Thoracic aorta (tissue), 2 donors: ENCODE results near the gene CHAF1A. TPM values are rescaled to one million over a fixed set of nuclear protein-coding genes. Genes with fewer than 3 reads are reported as not detected.

ENCODE experiments used
- ATAC-seq: fragments of 150-250 bp; one replicate; pipeline ENCODE4 v1.8.0; 2017; ENCODE audit warnings: low read depth; ENCODE audit not compliant: insufficient number of reproducible peaks, low FRiP score
- DNase-seq: peaks from one replicate; pipeline ENCODE4 v3.0.0-alpha.2; 2020; ENCODE audit warnings: low spot score
- H3K27ac ChIP-seq, 2 donors: fragments of 200-600 bp; sonication (generic); 1 replicate in 1 of 2; 2 replicates in 1 of 2; pipeline ENCODE4 v1.5.1; 2016; ENCODE audit warnings: mild to moderate bottlenecking in 2 of 2, moderate library complexity in 2 of 2
- H3K27me3 ChIP-seq: fragments of 200-600 bp; sonication (generic); replicated peaks from 2 replicates; pipeline ENCODE4 v1.6.0; 2016; ENCODE audit warnings: mild to moderate bottlenecking; ENCODE audit not compliant: insufficient read depth
- H3K36me3 ChIP-seq: fragments of 200-600 bp; sonication (generic); one replicate; pipeline ENCODE4 v1.5.1; 2016
- H3K4me1 ChIP-seq, 2 donors: fragments of 200-600 bp; sonication (generic); 1 replicate in 1 of 2; 2 replicates in 1 of 2; pipeline versions ENCODE4 v1.5.1 to v1.6.0; 2016; ENCODE audit warnings: low read depth in 2 of 2, mild to moderate bottlenecking in 1 of 2; ENCODE audit not compliant: control insufficient read depth in 1 of 2
- H3K4me3 ChIP-seq: fragments of 200-600 bp; sonication (generic); 2 replicates; pipeline ENCODE4 v1.5.1; 2016; ENCODE audit warnings: mild to moderate bottlenecking
- H3K9me3 ChIP-seq: fragments of 200-600 bp; sonication (generic); 2 replicates; pipeline ENCODE4 v1.5.1; 2016
- total RNA-seq, 2 donors: library from RNA; depleted of rRNA; stranded (reverse); fragments of >200 nt; gene quantifications; one replicate each; pipeline versions ENCODE4 v1.1.0 to v1.2.3, GENCODE V29; 2016
- TF ChIP-seq, protein P1 (sequence below): fragments of 200-600 bp; sonication (generic); IDR thresholded peaks from one replicate; pipeline ENCODE4 v1.5.1; 2019; ENCODE audit warnings: antibody characterized with exemption

CHAF1A gene
- total RNA-seq, 2 donors from 2014 or later = 3.2 to 5.8 TPM

GRCh38 chr19:4371247-4372164 lies 30.9 kb upstream of the CHAF1A start:
- DNase-seq (no peak), ATAC-seq (no peak)
- Histone ChIP-seq H3K27me3 (no peaks in the 10 kb centered on the region), H3K9me3 (no peaks in the 10 kb centered on the region), H3K27ac (no peak overlapping the region), H3K4me1 (peaks cover 59 to 86% of the 10 kb centered on the region in 2 donors), H3K4me3 (no peak overlapping the region), H3K36me3 (no peaks in the 10 kb centered on the region)
- TF ChIP-seq, protein P1, sequence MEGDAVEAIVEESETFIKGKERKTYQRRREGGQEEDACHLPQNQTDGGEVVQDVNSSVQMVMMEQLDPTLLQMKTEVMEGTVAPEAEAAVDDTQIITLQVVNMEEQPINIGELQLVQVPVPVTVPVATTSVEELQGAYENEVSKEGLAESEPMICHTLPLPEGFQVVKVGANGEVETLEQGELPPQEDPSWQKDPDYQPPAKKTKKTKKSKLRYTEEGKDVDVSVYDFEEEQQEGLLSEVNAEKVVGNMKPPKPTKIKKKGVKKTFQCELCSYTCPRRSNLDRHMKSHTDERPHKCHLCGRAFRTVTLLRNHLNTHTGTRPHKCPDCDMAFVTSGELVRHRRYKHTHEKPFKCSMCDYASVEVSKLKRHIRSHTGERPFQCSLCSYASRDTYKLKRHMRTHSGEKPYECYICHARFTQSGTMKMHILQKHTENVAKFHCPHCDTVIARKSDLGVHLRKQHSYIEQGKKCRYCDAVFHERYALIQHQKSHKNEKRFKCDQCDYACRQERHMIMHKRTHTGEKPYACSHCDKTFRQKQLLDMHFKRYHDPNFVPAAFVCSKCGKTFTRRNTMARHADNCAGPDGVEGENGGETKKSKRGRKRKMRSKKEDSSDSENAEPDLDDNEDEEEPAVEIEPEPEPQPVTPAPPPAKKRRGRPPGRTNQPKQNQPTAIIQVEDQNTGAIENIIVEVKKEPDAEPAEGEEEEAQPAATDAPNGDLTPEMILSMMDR = no peak

- Histone ChIP-seq H3K27ac (peak overlapping the region; percentile 95 to 96), H3K36me3 (no peaks in the 10 kb centered on the region), H3K4me3 (no peak overlapping the region), H3K4me1 (peaks cover 68 to 95% of the 10 kb centered on the region in 2 donors), H3K9me3 (no peaks in the 10 kb centered on the region), H3K27me3 (no peaks in the 10 kb centered on the region)
- TF ChIP-seq, protein P1 = no peak
- ATAC-seq (no peak), DNase-seq (no peak)
Observed at GRCh38 chr19:4372165-4373012, 30.1 kb upstream of the CHAF1A start.

DNA sequence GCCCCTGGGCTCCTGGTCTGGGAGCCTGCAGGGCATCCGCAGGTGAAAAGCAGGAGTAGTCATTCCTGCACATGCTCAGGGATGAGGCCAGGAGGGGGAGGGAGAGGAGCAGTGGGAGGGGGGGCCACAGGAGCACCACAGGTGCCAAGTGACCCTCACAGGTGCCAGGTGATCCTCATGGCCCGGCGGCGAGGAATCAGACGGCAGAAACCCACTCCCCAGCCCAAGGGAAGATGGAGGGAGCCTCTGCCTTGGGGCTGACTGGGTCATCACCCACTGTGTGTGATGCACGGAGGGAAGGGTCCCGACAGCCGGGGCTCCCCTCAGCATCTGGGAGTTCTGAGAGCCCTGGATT lies 29.4 kb upstream of the CHAF1A start:
- Histone ChIP-seq H3K36me3 (no peaks in the 10 kb centered on the region), H3K27ac (peak overlapping the region; percentile 95 to 96), H3K4me3 (peak overlapping the region; percentile 38), H3K9me3 (no peaks in the 10 kb centered on the region), H3K4me1 (peaks cover 67 to 97% of the 10 kb centered on the region in 2 donors), H3K27me3 (no peaks in the 10 kb centered on the region)
- TF ChIP-seq, protein P1 = no peak
- ATAC-seq (no peak), DNase-seq (no peak)

- H3K36me3 ChIP-seq = no peaks in the 10 kb centered on the region
- H3K9me3 ChIP-seq = no peaks in the 10 kb centered on the region
- H3K27ac ChIP-seq = peak overlapping the region; percentile 95 to 96
- DNase-seq (no peak), ATAC-seq (no peak)
- TF ChIP-seq, protein P1 = no peak
- peak overlapping the region; percentile 38 for H3K4me3 ChIP-seq
- no peaks in the 10 kb centered on the region for H3K27me3 ChIP-seq
- H3K4me1 ChIP-seq = peaks cover 62 to 89% of the 10 kb centered on the region in 2 donors
Observed at GRCh38 chr19:4373601-4374497, 28.6 kb upstream of the CHAF1A start.
